Endometrium (tissue), 2 donors: Measurements from ENCODE around the gene BMP10.

Source experiments
- FAIRE-seq: peaks from 2 replicates; lab custom pipeline; 2012; peaks lifted over from hg19 to GRCh38; lab: Jason Lieb, UNC
- donor health status: control.
- donor health status: control.

The BMP10 gene

DNA sequence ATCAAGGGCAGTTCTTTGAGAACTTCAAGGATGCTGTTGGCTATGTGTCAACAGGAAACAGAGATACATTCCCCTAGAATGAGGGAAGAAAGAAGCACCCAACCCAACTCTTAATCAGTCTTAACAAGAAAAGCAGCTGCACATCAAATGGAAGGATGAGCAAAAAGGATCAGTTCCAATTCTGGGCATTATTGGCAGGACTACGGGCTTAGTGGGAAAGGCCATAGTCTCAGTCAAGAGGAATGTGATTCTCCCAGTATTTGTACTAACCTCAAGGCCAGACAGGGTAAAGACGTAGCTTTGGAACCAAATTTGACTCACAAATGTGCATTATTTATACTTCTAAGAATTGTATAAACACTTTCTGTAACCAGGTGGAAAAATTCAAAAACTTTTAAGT lies 18.2 kb downstream of the BMP10 start:
- FAIRE-seq: no peak

DNA sequence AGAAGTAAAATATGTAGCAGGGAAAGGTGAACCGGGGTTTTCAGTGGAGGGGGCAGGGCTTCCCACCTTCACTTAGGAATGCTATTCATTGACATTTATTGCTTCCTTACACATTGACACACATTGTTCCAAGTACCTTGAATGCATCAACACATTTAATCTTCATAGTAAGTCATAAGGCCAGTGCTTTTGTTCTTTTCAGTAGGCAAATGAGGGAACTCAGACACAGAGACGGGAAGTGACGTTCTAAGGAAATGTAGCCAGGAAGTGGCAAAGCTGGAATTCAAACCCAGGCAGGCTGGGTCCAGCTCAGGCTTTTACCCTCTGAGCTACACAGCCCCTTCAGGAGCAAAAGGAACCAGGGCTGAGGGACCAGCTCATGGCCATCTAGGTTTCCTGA lies 20.7 kb downstream of the BMP10 start:
- no peak for FAIRE-seq

DNA sequence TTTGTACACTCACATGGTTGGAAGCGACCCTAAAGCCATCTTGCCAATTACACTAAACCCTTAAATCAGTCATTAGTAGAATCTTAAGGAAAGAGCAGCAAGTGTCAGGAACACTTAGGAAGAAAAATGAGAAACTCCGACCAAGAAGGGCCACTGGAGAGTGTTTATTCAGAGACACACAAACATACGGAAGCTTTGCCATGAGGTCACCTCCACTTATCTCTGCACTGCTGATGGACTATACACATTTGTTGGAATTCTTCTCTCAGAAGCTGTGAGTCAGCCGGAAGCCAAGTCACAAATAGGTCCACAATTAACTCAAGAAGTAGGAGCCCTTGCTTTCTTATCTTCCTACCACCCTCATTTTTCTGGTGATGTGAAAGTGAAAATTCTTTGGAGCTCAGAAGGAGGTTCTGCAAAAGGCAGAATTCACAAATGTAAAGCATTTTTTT lies 21.6 kb downstream of the BMP10 start:
- FAIRE-seq: no peak

DNA sequence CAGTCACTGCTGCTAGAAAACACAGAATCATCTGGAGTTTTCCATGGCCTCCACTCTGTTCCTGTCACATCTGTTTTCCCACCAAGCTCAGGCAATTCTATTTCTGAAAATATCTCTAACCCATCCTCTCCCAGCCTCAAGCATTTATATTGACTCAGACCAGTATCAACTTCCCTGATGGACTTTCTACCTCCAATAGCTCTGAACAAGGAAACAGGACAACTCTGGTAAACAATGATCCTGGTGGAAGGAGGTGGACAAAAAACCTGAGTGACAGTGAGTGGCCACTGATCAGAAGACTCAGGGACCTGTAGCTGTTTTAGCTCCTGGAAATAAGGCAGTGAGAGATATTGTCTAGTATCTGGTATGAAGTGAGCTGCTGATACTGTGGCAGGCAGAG lies 23.4 kb downstream of the BMP10 start:
- no peak for FAIRE-seq

DNA sequence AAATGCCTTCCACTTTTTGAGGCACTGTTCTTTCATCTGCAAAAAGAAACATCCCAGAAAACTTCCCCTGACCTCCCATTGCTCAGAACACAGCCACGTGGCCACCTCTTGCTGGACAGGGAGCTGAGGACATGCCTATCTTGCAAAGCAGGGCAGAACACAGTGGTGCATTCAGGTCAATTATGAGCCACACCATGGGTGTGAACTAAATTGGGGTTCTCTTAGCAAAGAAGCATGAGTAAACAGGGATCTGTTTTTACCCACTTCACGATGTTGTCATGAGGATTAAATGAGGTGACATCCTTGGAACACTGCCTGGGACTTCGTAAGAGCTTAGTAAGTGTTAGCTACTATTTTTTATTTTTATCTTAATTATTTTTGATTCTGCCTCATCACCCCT lies 25.1 kb downstream of the BMP10 start:
- FAIRE-seq: no peak

DNA sequence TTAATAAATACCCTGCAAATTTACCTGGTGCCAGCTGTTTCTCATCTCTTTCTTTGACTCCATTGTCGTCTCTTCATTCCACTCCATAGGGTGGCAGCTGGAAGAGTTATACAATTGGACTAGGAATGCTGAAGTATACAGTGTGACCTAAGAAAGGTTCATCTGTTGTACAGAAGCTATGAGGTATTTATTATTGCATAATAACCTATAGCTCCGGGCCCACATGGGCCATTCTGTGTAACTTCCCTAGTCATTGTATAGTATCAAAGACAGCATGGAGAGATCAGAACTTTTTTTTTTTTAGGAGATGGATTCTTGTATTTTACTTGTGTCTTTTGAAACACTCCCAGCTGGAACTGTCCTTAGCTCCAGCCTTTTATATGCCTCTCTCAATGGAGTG lies 26.2 kb downstream of the BMP10 start:
- no peak for FAIRE-seq

DNA sequence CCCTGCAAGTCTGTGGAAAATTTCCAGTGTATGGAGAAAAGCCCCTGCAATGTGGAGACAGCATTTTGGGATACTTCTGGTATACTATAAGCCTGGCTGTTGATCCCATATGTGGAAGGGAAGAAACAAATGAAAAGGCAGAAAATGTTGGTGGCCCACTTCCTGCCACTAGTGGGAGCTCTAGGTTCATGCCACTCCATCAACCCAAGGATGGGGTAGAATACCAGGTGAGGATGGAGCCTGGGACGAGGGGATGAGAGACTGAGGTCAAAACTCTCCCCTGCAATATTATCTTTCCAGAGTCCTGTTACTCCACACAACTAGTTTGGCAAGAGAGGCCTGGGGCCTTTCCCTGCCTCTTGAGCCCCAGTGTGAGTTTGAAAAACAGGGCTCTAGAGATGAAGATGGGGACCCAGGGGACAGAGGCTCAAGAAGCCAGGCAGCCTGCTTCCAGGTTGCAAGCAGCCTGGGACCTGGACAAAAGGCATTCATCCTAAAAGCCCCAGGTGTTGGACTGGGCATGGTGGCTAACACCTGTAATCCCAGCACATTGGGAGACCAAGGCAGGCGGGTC lies 31.9 kb downstream of the BMP10 start:
- no peak for FAIRE-seq

DNA sequence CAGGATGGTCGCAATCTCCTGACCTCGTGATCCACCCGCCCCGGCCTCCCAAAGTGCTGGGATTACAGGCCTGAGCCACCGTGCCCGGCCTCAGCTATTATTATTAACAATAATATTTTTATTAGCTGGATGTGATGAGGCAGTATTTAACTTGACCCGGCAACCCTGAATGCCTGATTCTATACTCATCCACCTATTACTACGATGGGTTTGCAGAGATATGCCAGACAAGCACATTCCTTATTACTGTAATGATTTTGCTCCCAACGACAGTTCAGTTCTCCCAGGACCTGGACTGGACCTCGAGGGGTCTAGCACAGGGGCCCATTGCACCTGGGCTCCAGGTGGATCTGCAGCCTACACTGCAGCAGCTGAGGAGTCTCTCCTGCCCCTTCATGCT lies 32.6 kb downstream of the BMP10 start:
- FAIRE-seq: no peak

DNA sequence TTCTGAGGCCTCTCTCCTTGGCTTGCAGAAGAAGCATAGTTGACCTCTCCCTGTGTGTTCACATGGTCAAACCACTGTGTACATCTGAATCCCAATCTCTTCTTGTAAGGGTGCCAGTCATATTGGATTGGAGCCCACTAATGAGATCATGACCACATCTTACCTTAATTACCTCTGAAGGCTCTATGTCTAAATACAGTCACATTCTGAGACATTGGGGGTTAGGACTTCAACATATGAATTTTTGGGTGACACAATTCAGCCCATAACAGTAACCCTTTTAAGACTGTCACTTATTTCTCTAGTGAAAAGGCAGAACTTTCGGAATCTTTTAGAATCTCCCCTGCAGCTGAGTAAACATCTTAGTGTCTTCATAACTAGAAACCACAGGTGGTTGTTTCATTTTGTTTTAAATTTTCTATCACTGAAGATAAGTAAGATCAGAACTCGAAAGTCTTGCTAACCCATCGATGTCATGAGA lies 33.3 kb downstream of the BMP10 start:
- FAIRE-seq: no peak

DNA sequence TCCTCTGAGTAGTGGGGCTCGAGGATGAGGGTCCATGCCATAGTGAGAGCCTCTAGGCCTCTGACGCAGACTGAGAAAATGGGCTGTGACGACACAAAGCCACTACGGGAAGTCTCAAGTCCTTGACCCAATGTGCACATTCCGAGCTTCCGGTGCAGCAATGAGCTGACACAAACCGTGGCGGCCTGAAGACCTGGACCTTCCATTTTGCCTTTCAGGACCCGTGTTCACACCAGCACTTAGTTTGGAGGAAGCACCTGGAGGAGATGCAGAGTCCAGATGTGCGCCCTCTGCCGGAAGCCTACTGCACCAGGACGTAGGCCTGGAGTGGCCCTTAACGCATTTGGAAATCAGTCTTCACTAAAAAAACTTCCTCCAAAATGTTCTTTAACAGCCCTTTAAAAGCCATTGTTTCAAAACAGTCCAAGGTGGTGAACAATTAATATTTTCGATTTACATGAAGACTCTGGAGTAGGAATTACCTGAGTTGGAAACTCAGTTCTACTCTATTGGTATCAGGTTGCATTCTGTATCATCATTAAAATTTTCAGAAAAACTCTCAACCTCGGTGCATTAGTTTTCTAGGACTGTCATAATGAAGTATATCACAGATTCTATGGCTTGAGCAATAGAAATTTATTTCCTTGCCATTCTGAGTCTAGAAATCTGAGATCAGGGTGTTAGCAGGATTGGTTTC lies 33.9 kb downstream of the BMP10 start:
- FAIRE-seq: no peak

DNA sequence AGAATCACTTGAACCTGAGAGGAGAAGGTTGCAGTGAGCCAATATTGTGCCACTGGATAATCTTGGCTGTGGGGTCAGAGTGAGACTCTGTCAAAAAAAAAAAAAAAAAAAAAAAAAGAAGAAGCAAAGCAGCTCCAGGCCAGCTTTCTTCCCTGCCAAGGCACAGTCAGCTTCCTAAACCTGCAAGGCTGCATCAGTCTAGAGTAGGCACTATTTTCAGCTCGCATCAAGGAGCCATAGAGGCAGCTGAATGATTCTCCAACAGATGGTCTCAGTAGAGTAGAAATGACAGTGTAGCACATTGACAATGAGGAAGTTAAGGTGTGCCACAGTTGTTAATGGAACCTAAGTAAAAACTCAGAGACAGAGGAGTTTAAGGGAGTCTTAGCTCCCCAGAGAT lies 35.6 kb downstream of the BMP10 start:
- no peak for FAIRE-seq

DNA sequence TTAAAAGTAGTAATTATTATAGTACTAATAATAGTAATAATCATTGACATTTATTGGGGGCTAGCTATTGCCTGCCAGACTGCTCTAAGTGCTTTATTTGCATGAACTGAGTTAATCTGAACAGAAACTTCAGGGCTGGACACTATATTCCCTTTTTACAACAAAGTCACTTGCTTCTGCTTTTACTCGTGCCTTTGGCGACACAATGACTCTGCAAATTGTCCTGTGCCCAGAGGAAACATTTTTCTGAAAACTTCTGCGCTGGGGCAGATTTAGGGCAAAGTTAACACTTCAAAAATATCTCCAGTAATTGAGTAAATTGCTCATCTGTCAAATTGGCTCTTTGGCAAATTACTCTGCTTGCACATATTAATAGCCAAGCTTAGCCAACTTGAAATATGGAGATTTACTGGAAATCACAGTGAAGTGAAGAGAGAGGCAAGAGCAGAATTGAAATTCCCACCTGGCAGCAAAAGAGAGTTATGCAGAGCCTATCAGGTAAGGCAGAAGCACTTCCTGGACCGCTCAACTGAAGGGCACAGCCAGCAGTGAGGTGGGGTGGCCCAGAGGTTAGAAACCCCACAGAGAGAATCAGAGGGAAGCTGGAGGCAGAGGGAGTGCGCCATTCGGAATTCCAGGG lies 36.3 kb downstream of the BMP10 start:
- FAIRE-seq: no peak

DNA sequence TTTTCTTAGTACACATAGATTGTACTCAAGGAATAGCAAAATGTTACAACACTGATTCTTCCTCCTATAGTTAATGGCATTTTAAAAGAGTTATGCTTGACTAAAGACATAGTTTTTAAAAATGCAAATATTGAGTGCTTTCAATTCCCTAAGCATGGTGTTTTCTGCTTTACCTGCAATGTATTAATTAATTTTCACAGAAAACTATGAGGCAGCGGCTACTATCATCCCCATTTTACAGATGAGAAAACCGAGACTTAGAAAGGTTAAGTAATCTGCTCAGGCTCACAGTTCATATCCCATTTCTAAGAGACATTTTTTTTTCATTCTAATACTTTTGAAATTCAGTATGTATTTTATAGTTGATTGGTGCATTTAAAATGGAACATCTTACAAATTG lies 38.0 kb downstream of the BMP10 start:
- no peak for FAIRE-seq

DNA sequence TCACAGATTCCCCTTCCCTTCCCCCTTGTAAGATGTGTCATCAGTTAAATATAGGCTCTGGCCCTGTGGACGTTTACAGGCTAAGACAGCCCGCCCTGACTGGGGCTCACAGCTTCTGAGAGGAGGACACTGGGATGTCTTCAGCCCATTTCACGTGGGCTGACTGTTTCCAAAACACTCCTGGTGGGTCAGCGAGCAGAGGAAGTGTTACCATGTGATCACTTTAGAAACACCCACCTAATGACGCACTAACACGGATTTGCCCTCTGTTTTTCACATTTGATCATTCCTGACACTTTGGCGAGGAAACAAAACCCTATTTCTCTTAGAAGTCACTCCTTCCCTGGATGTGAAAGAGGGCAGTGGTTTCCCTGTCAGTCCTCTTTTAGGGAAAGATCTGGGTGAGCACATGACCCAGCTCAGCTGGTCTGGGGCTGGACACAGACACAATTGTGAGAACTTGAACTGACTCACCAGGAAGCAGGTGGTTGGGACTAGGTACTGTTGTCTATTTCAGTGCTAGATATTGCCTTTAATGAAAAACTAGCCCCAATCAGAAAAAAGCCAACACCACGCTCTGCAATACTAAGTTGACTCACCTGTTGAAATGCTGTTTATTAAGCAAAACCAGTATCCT lies 38.8 kb downstream of the BMP10 start:
- no peak for FAIRE-seq

DNA sequence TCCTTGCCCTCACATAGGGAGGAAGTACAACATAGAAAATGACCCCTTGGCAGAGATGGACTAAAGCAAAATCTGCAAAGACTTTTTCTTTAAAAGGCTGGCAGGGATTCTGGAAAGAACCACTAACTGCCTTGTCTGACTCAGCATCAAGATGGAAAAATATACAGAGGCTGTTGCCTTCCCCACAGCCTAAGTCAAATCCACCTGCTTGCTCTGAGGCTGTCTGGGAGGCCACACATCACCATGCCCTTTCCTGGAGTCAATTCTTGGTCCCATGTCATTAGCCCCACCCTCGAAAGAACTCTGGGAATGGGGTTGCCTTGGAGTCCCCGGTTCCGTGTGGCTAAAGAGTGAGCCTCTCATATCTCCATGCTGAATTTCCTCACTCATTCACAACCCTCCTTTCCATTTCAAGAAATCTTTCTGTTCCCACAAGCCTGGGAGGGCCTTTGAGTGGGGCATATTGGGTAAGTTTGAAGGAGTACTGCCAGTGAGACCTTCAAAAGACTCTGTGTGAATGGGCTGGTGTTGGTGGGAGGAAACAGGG lies 39.4 kb downstream of the BMP10 start:
- FAIRE-seq: no peak

DNA sequence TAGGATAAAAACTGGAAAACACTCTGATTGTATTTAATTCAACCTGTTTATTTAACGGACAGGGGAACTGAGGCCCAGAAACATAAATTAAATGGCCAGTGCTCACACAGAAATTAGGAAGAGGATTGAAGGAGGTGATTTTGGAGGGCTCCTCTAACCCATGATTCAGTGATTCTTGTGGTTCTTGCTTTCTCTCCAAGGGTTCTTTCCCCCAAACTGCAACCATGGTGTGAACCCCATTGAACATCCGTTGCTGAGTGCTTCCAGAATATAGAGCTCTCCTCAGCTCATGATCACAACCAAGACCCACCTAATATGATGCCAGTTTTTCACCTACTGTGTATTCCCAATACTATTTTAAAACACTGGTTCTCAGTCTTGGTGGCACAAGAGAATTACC lies 41.4 kb downstream of the BMP10 start:
- no peak for FAIRE-seq

DNA sequence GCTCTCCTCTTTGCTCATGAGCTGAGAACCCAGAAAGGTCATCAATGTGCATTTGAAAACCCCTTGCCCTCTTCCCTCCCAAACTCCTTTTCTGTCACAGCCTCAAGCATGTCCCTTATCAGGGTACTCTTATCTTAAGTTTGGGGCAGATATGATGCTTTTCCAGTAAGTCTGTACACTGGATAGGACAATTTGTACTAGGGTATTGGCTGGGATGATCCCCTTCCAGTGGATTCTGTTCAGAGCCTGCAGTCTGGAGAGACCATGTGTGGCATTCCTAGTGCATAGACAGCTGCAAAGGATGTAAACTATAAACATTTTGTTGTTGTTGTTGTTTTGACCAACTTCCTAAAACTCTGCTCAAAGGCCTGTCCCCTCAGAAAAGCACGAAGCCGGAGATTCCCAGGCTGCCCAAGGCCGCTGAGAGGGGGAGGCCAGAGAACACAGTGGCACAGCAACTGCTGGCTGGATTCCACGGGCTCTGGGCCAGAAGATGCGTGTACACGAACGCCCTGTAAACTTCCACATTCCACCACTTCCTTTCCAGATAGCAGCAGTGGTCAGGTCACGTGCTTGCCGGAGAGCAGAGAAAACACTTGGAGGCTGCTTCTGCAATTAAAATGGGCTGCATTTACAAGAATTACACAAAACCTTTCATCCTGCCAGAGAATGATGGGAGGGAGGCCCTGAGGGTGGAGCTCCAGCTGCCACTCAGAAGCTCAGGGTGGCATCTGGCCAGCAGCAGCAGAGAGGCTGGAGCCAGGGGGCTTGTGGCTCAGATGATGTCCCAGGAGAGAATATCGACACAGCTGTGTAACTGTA lies 42.1 kb downstream of the BMP10 start:
- FAIRE-seq: peak; percentile 51

DNA sequence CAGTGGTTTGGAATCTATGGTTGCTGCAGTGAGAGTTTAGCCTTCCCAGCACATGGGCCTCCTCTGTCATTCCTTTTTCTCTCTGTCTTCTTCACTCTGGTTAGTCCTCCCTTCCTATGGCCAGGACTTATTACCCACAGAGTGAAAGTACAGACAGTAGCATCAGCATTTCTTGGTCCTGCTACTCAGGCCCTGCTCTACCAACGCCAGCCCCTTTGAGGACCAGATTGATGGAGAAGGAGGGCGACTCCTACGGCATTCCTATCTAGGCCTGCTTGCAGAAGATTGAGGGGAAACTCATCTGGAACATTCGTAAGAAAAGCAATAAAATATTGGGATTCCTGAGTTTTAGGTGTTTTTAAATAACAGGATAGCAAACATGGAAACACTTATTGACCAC lies 43.5 kb downstream of the BMP10 start:
- FAIRE-seq: no peak

DNA sequence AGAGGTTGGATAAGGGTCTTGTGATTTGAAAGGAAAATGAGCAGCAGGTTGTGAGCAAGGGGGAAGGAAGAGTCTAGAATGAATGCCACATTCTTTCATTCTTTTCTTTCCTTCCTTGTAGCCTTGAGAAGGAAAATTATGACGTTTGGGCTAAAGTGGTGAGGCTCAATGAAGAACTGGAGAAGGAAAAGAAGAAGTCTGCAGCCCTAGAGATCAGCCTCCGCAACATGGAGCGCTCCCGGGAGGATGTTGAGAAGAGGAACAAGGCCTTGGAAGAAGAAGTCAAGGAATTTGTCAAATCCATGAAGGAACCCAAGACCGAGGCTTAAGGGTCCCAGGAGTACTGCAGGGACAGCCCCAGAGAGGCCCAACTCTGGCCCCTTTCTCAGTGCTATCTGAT lies 45.3 kb downstream of the BMP10 start:
- no peak for FAIRE-seq

DNA sequence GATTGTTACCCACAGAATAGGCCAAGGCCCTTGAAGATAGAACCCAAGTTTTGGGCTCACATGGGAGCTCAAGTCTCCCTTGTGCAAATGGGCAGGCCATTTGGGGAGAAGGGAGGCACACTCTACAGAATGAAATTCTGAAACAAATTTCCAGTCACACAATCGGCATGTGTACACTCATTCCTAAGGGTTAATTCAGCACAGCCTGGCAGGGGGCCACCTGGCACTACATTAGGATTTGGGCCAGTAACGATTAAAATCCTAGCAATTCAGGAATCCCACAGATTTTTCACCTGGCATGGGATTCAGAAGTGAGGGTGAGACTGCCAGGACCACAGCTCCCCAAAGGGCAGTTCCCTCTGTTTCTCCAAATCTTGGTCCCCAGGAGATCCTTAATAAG lies 46.4 kb downstream of the BMP10 start:
- no peak for FAIRE-seq

DNA sequence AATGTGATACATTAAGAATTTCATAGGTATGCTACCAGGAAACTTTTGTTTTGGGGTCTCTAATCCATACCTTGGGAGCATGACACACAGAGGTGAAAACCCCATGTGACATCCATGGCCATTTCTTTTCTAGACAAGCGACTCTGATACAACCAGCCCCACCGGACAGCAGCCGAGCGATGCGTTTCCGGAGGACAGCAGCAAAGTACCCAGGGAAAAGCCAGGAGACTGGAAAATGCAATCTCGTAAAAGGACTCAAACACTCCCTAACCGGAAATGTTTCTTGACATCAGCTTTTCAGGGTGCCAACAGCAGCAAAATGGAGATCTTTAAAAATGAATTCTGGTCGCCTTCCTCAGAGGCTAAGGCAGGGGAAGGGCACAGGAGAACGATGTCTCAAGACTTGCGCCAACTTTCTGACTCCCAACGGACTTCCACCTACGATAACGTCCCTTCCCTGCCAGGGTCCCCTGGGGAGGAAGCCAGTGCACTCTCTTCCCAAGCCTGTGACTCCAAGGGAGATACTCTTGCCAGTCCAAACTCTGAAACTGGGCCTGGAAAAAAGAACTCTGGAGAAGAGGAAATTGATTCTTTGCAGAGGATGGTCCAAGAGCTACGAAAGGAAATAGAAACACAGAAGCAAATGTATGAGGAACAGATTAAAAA lies 48.9 kb downstream of the BMP10 start:
- no peak for FAIRE-seq
